ENCODE measurements around the gene MRFAP1L1. TPM values are rescaled to one million over a fixed set of nuclear protein-coding genes. Genes with fewer than 3 reads are reported as not detected.
"Not testable (repeated sequence)": the region's sequence is repeated elsewhere in the genome, so short reads cannot be mapped to it uniquely, and the experiment has no call there.

MRFAP1L1 gene
- total RNA-seq, result 32.9 TPM

GRCh38 chr4:6709230-6710114, at the start of gene MRFAP1L1:
TSS of gene MRFAP1L1 (minus strand) at chr4:6709865. CDS start at chr4:6709629, 236 bp downstream.
- Histone ChIP-seq H3K4me3 (ENCODE audit: low read length in 3 of 3) (peak within 1 kb of the TSS; percentile 97 to 100 (median 97)), H3K9me3 (ENCODE audit: control insufficient read depth in 3 of 3, low read length in 3 of 3) (no peaks in the 10 kb centered on the region), H3K27ac (ENCODE audit: low read depth, low read length) (peak within 1 kb of the TSS; percentile 72), H3K27me3 (ENCODE audit: control insufficient read depth in 3 of 3, insufficient read depth in 3 of 3, low read length in 3 of 3) (no peaks in the 10 kb centered on the region), H3K4me1 (ENCODE audit: control insufficient read depth in 3 of 3, insufficient read depth in 3 of 3, low read length in 3 of 3) (peaks cover 29 to 49% (median 45%) of the 10 kb centered on the region in 3 donors), H3K36me3 (ENCODE audit: control insufficient read depth in 3 of 3, insufficient read depth in 3 of 3, low read length in 3 of 3) (peaks cover 5 to 15% (median 6%) of the 10 kb centered on the region in 3 donors), H3K9ac (ENCODE audit: low read depth in 1 of 3, low read length in 3 of 3) (peak within 1 kb of the TSS; percentile 92 to 98 (median 93))

GRCh38 chr4:6758728-6759127, 49.1 kb upstream of the MRFAP1L1 start:
- H3K9ac ChIP-seq (ENCODE audit: low read depth in 1 of 3, low read length in 3 of 3), result no peak overlapping the region
- no peaks in the 10 kb centered on the region for H3K27me3 ChIP-seq (ENCODE audit: control insufficient read depth in 3 of 3, insufficient read depth in 3 of 3, low read length in 3 of 3)

GRCh38 chr4:6756345-6756744, 46.7 kb upstream of the MRFAP1L1 start:
- H3K27me3 ChIP-seq (ENCODE audit: control insufficient read depth in 3 of 3, insufficient read depth in 3 of 3, low read length in 3 of 3); H3K27ac ChIP-seq (ENCODE audit: low read depth, low read length): not testable (repeated sequence)

More at GRCh38 chr4:6758728-6759127, 49.1 kb upstream of the MRFAP1L1 start:
- H3K9me3 ChIP-seq (ENCODE audit: control insufficient read depth in 3 of 3, low read length in 3 of 3), result no peaks in the 10 kb centered on the region
- no peaks in the 10 kb centered on the region for H3K36me3 ChIP-seq (ENCODE audit: control insufficient read depth in 3 of 3, insufficient read depth in 3 of 3, low read length in 3 of 3)
- no peaks in the 10 kb centered on the region for H3K4me1 ChIP-seq (ENCODE audit: control insufficient read depth in 3 of 3, insufficient read depth in 3 of 3, low read length in 3 of 3)
- H3K27ac ChIP-seq (ENCODE audit: low read depth, low read length), result no peak overlapping the region
- no peak overlapping the region for H3K4me3 ChIP-seq (ENCODE audit: low read length in 3 of 3)

GRCh38 chr4:6755088-6755753, 45.6 kb upstream of the MRFAP1L1 start:
- no peaks in the 10 kb centered on the region for H3K27me3 ChIP-seq (ENCODE audit: control insufficient read depth in 3 of 3, insufficient read depth in 3 of 3, low read length in 3 of 3)
- H3K4me1 ChIP-seq (ENCODE audit: control insufficient read depth in 3 of 3, insufficient read depth in 3 of 3, low read length in 3 of 3), result peaks cover 0 to 2% (median 0%) of the 10 kb centered on the region in 3 donors
- H3K9me3 ChIP-seq (ENCODE audit: control insufficient read depth in 3 of 3, low read length in 3 of 3), result no peaks in the 10 kb centered on the region
- H3K27ac ChIP-seq (ENCODE audit: low read depth, low read length), result no peak overlapping the region
- no peaks in the 10 kb centered on the region for H3K36me3 ChIP-seq (ENCODE audit: control insufficient read depth in 3 of 3, insufficient read depth in 3 of 3, low read length in 3 of 3)
- H3K4me3 ChIP-seq (ENCODE audit: low read length in 3 of 3), result no peak overlapping the region
- H3K9ac ChIP-seq (ENCODE audit: low read depth in 1 of 3, low read length in 3 of 3), result no peak overlapping the region

More at GRCh38 chr4:6756345-6756744, 46.7 kb upstream of the MRFAP1L1 start:
- H3K36me3 ChIP-seq (ENCODE audit: control insufficient read depth in 3 of 3, insufficient read depth in 3 of 3, low read length in 3 of 3); H3K4me3 ChIP-seq (ENCODE audit: low read length in 3 of 3); H3K4me1 ChIP-seq (ENCODE audit: control insufficient read depth in 3 of 3, insufficient read depth in 3 of 3, low read length in 3 of 3); H3K9me3 ChIP-seq (ENCODE audit: control insufficient read depth in 3 of 3, low read length in 3 of 3); H3K9ac ChIP-seq (ENCODE audit: low read depth in 1 of 3, low read length in 3 of 3): not testable (repeated sequence)

- Histone ChIP-seq H3K9ac (ENCODE audit: low read depth in 1 of 3, low read length in 3 of 3) (no peak overlapping the region), H3K36me3 (ENCODE audit: control insufficient read depth in 3 of 3, insufficient read depth in 3 of 3, low read length in 3 of 3) (no peaks in the 10 kb centered on the region), H3K27me3 (ENCODE audit: control insufficient read depth in 3 of 3, insufficient read depth in 3 of 3, low read length in 3 of 3) (no peaks in the 10 kb centered on the region), H3K4me1 (ENCODE audit: control insufficient read depth in 3 of 3, insufficient read depth in 3 of 3, low read length in 3 of 3) (peaks cover 2 to 4% (median 4%) of the 10 kb centered on the region in 3 donors), H3K9me3 (ENCODE audit: control insufficient read depth in 3 of 3, low read length in 3 of 3) (no peaks in the 10 kb centered on the region), H3K27ac (ENCODE audit: low read depth, low read length) (no peak overlapping the region), H3K4me3 (ENCODE audit: low read length in 3 of 3) (no peak overlapping the region)
Measured at GRCh38 chr4:6754481-6755087, 44.9 kb upstream of the MRFAP1L1 start.

- H3K36me3 ChIP-seq (ENCODE audit: control insufficient read depth in 3 of 3, insufficient read depth in 3 of 3, low read length in 3 of 3), result no peaks in the 10 kb centered on the region
- H3K9ac ChIP-seq (ENCODE audit: low read depth in 1 of 3, low read length in 3 of 3), result no peak overlapping the region
- no peak overlapping the region for H3K27ac ChIP-seq (ENCODE audit: low read depth, low read length)
- H3K4me1 ChIP-seq (ENCODE audit: control insufficient read depth in 3 of 3, insufficient read depth in 3 of 3, low read length in 3 of 3), result peaks cover 8 to 11% (median 10%) of the 10 kb centered on the region in 3 donors
- no peaks in the 10 kb centered on the region for H3K9me3 ChIP-seq (ENCODE audit: control insufficient read depth in 3 of 3, low read length in 3 of 3)
- no peaks in the 10 kb centered on the region for H3K27me3 ChIP-seq (ENCODE audit: control insufficient read depth in 3 of 3, insufficient read depth in 3 of 3, low read length in 3 of 3)
- H3K4me3 ChIP-seq (ENCODE audit: low read length in 3 of 3), result no peak overlapping the region
Measured at GRCh38 chr4:6753891-6754290, 44.2 kb upstream of the MRFAP1L1 start.

GRCh38 chr4:6753103-6753560, 43.5 kb upstream of the MRFAP1L1 start:
- Histone ChIP-seq H3K27ac (ENCODE audit: low read depth, low read length) (no peak overlapping the region), H3K9me3 (ENCODE audit: control insufficient read depth in 3 of 3, low read length in 3 of 3) (no peaks in the 10 kb centered on the region), H3K4me1 (ENCODE audit: control insufficient read depth in 3 of 3, insufficient read depth in 3 of 3, low read length in 3 of 3) (peaks cover 10 to 13% (median 11%) of the 10 kb centered on the region in 3 donors), H3K27me3 (ENCODE audit: control insufficient read depth in 3 of 3, insufficient read depth in 3 of 3, low read length in 3 of 3) (no peaks in the 10 kb centered on the region), H3K4me3 (ENCODE audit: low read length in 3 of 3) (no peak overlapping the region), H3K9ac (ENCODE audit: low read depth in 1 of 3, low read length in 3 of 3) (no peak overlapping the region), H3K36me3 (ENCODE audit: control insufficient read depth in 3 of 3, insufficient read depth in 3 of 3, low read length in 3 of 3) (no peaks in the 10 kb centered on the region)

GRCh38 chr4:6752486-6752829, 42.8 kb upstream of the MRFAP1L1 start:
- peaks cover 14 to 18% (median 16%) of the 10 kb centered on the region in 3 donors for H3K4me1 ChIP-seq (ENCODE audit: control insufficient read depth in 3 of 3, insufficient read depth in 3 of 3, low read length in 3 of 3)
- H3K9me3 ChIP-seq (ENCODE audit: control insufficient read depth in 3 of 3, low read length in 3 of 3), result no peaks in the 10 kb centered on the region
- H3K4me3 ChIP-seq (ENCODE audit: low read length in 3 of 3), result no peak overlapping the region
- no peak overlapping the region for H3K9ac ChIP-seq (ENCODE audit: low read depth in 1 of 3, low read length in 3 of 3)
- H3K36me3 ChIP-seq (ENCODE audit: control insufficient read depth in 3 of 3, insufficient read depth in 3 of 3, low read length in 3 of 3), result no peaks in the 10 kb centered on the region
- no peak overlapping the region for H3K27ac ChIP-seq (ENCODE audit: low read depth, low read length)
- no peaks in the 10 kb centered on the region for H3K27me3 ChIP-seq (ENCODE audit: control insufficient read depth in 3 of 3, insufficient read depth in 3 of 3, low read length in 3 of 3)

GRCh38 chr4:6751611-6752485, 42.2 kb upstream of the MRFAP1L1 start:
- no peak overlapping the region for H3K9ac ChIP-seq (ENCODE audit: low read depth in 1 of 3, low read length in 3 of 3)
- H3K36me3 ChIP-seq (ENCODE audit: control insufficient read depth in 3 of 3, insufficient read depth in 3 of 3, low read length in 3 of 3), result no peaks in the 10 kb centered on the region
- H3K9me3 ChIP-seq (ENCODE audit: control insufficient read depth in 3 of 3, low read length in 3 of 3), result no peaks in the 10 kb centered on the region
- H3K4me3 ChIP-seq (ENCODE audit: low read length in 3 of 3), result no peak overlapping the region
- H3K27me3 ChIP-seq (ENCODE audit: control insufficient read depth in 3 of 3, insufficient read depth in 3 of 3, low read length in 3 of 3), result no peaks in the 10 kb centered on the region
- no peak overlapping the region for H3K27ac ChIP-seq (ENCODE audit: low read depth, low read length)
- H3K4me1 ChIP-seq (ENCODE audit: control insufficient read depth in 3 of 3, insufficient read depth in 3 of 3, low read length in 3 of 3), result peaks cover 15 to 24% (median 16%) of the 10 kb centered on the region in 3 donors

All from skeletal muscle tissue (tissue), 4 donors.